Activated B cell treated with CpG ODN at 0.5 μM for 24 hours (primary cell): ENCODE data around the gene TIAM1. TPM values are rescaled to one million over a fixed set of nuclear protein-coding genes. Genes with fewer than 3 reads are reported as not detected.

ENCODE experiments used
- ATAC-seq: fragments of 200-7000 bp; cut with Tn5 transposase; one replicate; pipeline ENCODE4 v1.10.0; 2021; ENCODE audit warnings: low read depth, mild to moderate bottlenecking, moderate library complexity
- CTCF ChIA-PET: fragments of 350-600 bp; sonication (Branson Sonifier 250); formaldehyde crosslinking; loops from one replicate; lab custom pipeline; 2021; ENCODE audit warnings: antibody characterized with exemption; lab: Charles Lee
- POLR2A ChIA-PET: fragments of 350-600 bp; sonication (Branson Sonifier 250); formaldehyde crosslinking; loops from one replicate; lab custom pipeline; 2021; ENCODE audit warnings: antibody characterized with exemption; lab: Charles Lee
- DNase-seq: peaks from one replicate; pipeline ENCODE4 v3.0.0; 2022
- H3K27ac Mint-ChIP-seq: one replicate; pipeline ENCODE4 v1.8.0; 2020; ENCODE audit warnings: mixed read lengths
- H3K27me3 Mint-ChIP-seq: one replicate; pipeline ENCODE4 v1.8.0; 2021; ENCODE audit warnings: mixed read lengths
- H3K36me3 Mint-ChIP-seq: one replicate; pipeline ENCODE4 v1.8.0; 2021; ENCODE audit warnings: low read depth, mixed read lengths
- H3K4me1 Mint-ChIP-seq: one replicate; pipeline ENCODE4 v1.8.0; 2021; ENCODE audit warnings: mixed read lengths
- H3K4me3 Mint-ChIP-seq: one replicate; pipeline ENCODE4 v1.8.0; 2020; ENCODE audit warnings: mild to moderate bottlenecking, mixed read lengths
- H3K9me3 Mint-ChIP-seq: one replicate; pipeline ENCODE4 v1.8.0; 2020; ENCODE audit warnings: mixed read lengths
- CTCF ChIP-seq: fragments of 200-600 bp; IDR thresholded peaks from one replicate; pipeline ENCODE4 v1.8.0; 2022; ENCODE audit warnings: antibody characterized with exemption, mild to moderate bottlenecking
- intact Hi-C: fragments of 100-400 bp; cut with micrococcal nuclease; formaldehyde crosslinking; loops from one replicate; pipeline ENCODE4 v1.15.1; 2024
- total RNA-seq: library from RNA; stranded (reverse); gene quantifications from 2 replicates; pipeline ENCODE4 v1.2.3, GENCODE V29; 2022

Gene TIAM1
- total RNA-seq, 1 donor from 2014 or later: 0.84 TPM

DNA sequence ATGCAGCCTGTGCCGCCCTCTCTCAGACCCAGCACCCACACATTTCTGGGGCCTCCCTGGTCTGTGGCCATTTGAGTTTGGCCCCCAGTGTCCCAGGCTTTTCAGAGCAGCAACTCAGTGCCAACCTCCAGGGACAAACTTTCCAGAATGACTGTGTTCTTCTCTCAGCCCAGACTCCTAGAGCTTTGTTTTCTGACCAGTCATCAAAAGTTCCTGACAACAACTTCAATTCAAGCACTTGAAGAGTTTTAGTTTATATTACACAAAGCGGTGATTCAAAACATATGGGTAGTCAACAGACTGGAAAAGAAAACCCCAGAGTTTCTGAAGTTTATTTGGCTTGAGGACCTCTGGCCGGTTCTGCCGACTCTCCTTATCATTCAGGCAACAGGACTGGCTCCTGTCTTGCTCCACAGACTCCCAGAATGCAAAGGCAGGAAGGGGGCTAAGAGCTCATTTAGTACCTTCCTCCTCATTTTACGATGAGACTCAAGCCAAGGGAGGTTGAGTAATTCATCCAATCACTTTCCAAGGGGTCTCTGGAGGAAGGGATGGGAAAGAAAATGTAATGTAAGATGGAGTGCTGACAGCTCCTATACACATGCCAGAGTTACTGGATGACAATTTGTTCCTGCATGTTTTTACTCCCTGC, 27.0 kb upstream of the TIAM1 start:
- ChIA-PET CTCF (no interaction called here), POLR2A (no interaction called here)
- TF ChIP-seq CTCF: no peak
- no peak for DNase-seq
- no peak for ATAC-seq
- H3K36me3 Mint-ChIP-seq: no peaks in the 10 kb centered on the region
- H3K4me1 Mint-ChIP-seq: no peaks in the 10 kb centered on the region
- no peaks in the 10 kb centered on the region for H3K9me3 Mint-ChIP-seq
- intact Hi-C loops: no loop called here
- no peak overlapping the region for H3K4me3 Mint-ChIP-seq
- H3K27me3 Mint-ChIP-seq: no peaks in the 10 kb centered on the region
- no peak overlapping the region for H3K27ac Mint-ChIP-seq

- DNase-seq (no peak), ATAC-seq (no peak)
- Mint-ChIP-seq H3K9me3 (no peaks in the 10 kb centered on the region), H3K4me3 (no peak overlapping the region), H3K36me3 (no peaks in the 10 kb centered on the region), H3K27me3 (no peaks in the 10 kb centered on the region), H3K27ac (no peak overlapping the region), H3K4me1 (no peaks in the 10 kb centered on the region)
- CTCF ChIA-PET: no interaction called here
- no peak for TF ChIP-seq CTCF
- intact Hi-C loops: no loop called here
- POLR2A ChIA-PET: no interaction called here
These were observed 26.3 kb upstream of the TIAM1 start for GRCh38 chr21:31370281-31370892.

GRCh38 chr21:31368361-31368760, 24.3 kb upstream of the TIAM1 start:
- Mint-ChIP-seq H3K36me3 (no peaks in the 10 kb centered on the region), H3K4me1 (no peaks in the 10 kb centered on the region), H3K27ac (no peak overlapping the region), H3K27me3 (no peaks in the 10 kb centered on the region), H3K9me3 (no peaks in the 10 kb centered on the region), H3K4me3 (no peak overlapping the region)
- no peak for DNase-seq
- CTCF ChIA-PET: no interaction called here
- POLR2A ChIA-PET: no interaction called here
- no peak for TF ChIP-seq CTCF
- ATAC-seq: no peak
- intact Hi-C loops: no loop called here

DNA sequence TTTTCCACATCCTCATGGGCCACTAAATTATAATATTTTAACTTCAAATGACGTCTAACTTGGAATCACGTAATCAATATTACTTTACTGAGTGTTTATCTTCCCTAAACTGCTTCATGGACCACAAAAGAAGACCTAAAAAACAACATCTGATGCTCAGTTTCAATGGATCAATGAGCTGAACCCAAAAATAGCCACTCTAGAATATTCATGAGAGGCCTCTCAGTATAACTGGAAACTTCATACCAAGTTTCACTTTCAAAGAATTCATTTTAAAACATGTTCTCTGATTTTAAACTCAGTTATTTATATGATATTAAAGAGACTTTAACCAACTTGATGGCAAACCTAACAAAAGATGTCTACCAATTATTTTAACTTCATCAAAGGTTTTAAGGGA, 23.7 kb upstream of the TIAM1 start:
- CTCF ChIA-PET: no interaction called here
- H3K4me3 Mint-ChIP-seq: no peak overlapping the region
- H3K27ac Mint-ChIP-seq: no peak overlapping the region
- no peaks in the 10 kb centered on the region for H3K4me1 Mint-ChIP-seq
- POLR2A ChIA-PET: no interaction called here
- ATAC-seq: no peak
- H3K27me3 Mint-ChIP-seq: no peaks in the 10 kb centered on the region
- no peaks in the 10 kb centered on the region for H3K36me3 Mint-ChIP-seq
- TF ChIP-seq CTCF: no peak
- no peak for DNase-seq
- no peaks in the 10 kb centered on the region for H3K9me3 Mint-ChIP-seq
- intact Hi-C loops: no loop called here

DNA sequence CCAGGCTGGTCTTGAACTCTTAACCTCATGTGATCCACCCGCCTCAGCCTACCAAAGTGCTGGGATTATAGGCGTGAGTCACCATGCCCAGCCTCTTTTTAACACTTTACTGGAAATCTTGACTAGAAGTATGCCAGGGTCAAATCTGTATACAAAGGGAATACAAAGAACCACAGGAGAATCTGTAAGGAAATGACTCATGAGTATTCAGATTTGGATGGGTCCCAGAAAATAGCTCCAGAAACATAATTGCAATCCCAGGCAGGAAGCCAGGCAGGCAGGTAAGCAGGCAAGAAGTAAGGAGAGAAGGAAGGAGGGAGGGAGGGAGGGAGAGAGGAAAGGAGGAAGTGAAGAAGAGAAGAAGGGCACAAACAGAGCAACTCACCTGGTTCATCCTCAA, 22.8 kb upstream of the TIAM1 start:
- no peak for DNase-seq
- intact Hi-C loops: no loop called here
- Mint-ChIP-seq H3K9me3 (no peaks in the 10 kb centered on the region), H3K4me3 (no peak overlapping the region), H3K27ac (no peak overlapping the region), H3K36me3 (no peaks in the 10 kb centered on the region), H3K4me1 (no peaks in the 10 kb centered on the region), H3K27me3 (no peaks in the 10 kb centered on the region)
- ATAC-seq: no peak
- CTCF ChIA-PET: no interaction called here
- POLR2A ChIA-PET: no interaction called here
- no peak for TF ChIP-seq CTCF
